ENCODE measurements around the gene PSTPIP2. TPM values are rescaled to one million over a fixed set of nuclear protein-coding genes. Genes with fewer than 3 reads are reported as not detected.
A peak's percentile ranks its signal among the peaks of the same experiment; 100 is the strongest.

Gene PSTPIP2
- total and polyA plus RNA-seq, 2 of the 4 experiments (the other 2 are of a cell fraction) = 10.4 to 12.4 TPM

GRCh38 chr18:46051731-46052461, 20.2 kb downstream of the PSTPIP2 start:
- Histone ChIP-seq H3K56ac (ENCODE audit: extremely low read depth, insufficient read depth, low read length) (no peak overlapping the region), H3K4me2 (ENCODE audit: low read depth, low read length) (peak overlapping the region; percentile 21; the same call in 1 of the 2 replicates), H3K79me1 (ENCODE audit: low read depth in 1 of 2, low read length in 2 of 2) (peaks cover 20 to 43% of the 10 kb centered on the region in 2 experiments), H2BK15ac (ENCODE audit: low read depth, low read length) (no peak overlapping the region), H3K18ac (ENCODE audit: low read depth, low read length) (peak overlapping the region; percentile 11; the same call in 1 of the 2 replicates), H2BK120ac (ENCODE audit: low read depth, low read length) (no peak overlapping the region), H3K4me1 (ENCODE audit: control insufficient read depth, insufficient read depth, low read length) (peaks cover 8% of the 10 kb centered on the region), H2BK20ac (ENCODE audit: low read depth, low read length) (no peak overlapping the region), H3K4ac (ENCODE audit: low read depth, low read length) (no peak overlapping the region), H4K8ac (ENCODE audit: low read depth in 2 of 2, low read length in 2 of 2) (no peak overlapping the region), H4K20me1 (ENCODE audit: insufficient read depth, low read length) (peaks cover 13% of the 10 kb centered on the region; the same call in 1 of the 2 replicates), H2AK5ac (ENCODE audit: low read depth, low read length) (no peak overlapping the region; the same call in 1 of the 2 replicates), H3K9ac (ENCODE audit: low read depth, low read length) (no peak overlapping the region), H3K9me3 (ENCODE audit: control insufficient read depth, insufficient read depth, low read length) (no peaks in the 10 kb centered on the region), H3K27ac (ENCODE audit: insufficient read depth, low read length) (peak overlapping the region; percentile 13; the same call in 1 of the 2 replicates), H3K36me3 (ENCODE audit: control insufficient read depth, insufficient read depth, low read length) (no peaks in the 10 kb centered on the region), H3K4me3 (ENCODE audit: insufficient read depth, low read depth, low read length) (no peak overlapping the region), H2AFZ (replicated peaks; ENCODE audit: low read length, poor library complexity) (no peak overlapping the region), H2BK5ac (ENCODE audit: low read depth, low read length, poor library complexity, severe bottlenecking) (peak overlapping the region; percentile 32), H3K27me3 (ENCODE audit: control insufficient read depth, insufficient read depth, low read length) (no peaks in the 10 kb centered on the region), H4K5ac (ENCODE audit: low read depth, low read length) (no peak overlapping the region), H3K9me1 (ENCODE audit: insufficient read depth, low read length) (peaks cover 3% of the 10 kb centered on the region), H3K14ac (replicated peaks; ENCODE audit: low read depth, low read length) (0 out of 2 replicates have a peak overlapping the region, but pooled peaks have one; percentile 35), H2AK9ac (replicated peaks; ENCODE audit: low read depth, low read length, poor library complexity) (no peak overlapping the region), H3K23ac (ENCODE audit: low read depth, low read length) (no peak overlapping the region), H4K91ac (ENCODE audit: insufficient read depth, low read depth, low read length) (no peak overlapping the region)
- dilution Hi-C loops (cut with HindIII; ENCODE audit: low sequenced_read_pairs, unreplicated experiment) = no loop called here
- ATAC-seq (ENCODE audit: low read depth) = peak; percentile 85
- intact Hi-C loops (cut with micrococcal nuclease) = no loop called here
- BruUV-seq (replicated peaks) = no TSS peak
- ChIA-PET CTCF (no interaction called here), POLR2A (ENCODE audit: unreplicated experiment) (no interaction called here)
- in situ Hi-C loops (cut with MboI; ENCODE audit: low sequenced_read_pairs) = no loop called here
- TF ChIP-seq CTCF (conservative IDR thresholded peaks at IDR 0.05; ENCODE audit: low read depth, low read length) (no peak), FOS (IDR thresholded peaks at IDR 0.05; ENCODE audit: low read depth, low read length) (no peak), MAZ (IDR thresholded peaks at IDR 0.05; ENCODE audit: borderline replicate concordance, low read depth, low read length) (0 out of 2 replicates have a peak, but pooled peaks have one; percentile 12), CHD1 (IDR thresholded peaks at IDR 0.05; ENCODE audit: low read depth, low read length) (no peak), RCOR1 (IDR thresholded peaks at IDR 0.05; ENCODE audit: insufficient replicate concordance, low read length) (no peak), RAD21 (IDR thresholded peaks at IDR 0.05; ENCODE audit: low read length) (no peak), NFE2L2 (IDR thresholded peaks at IDR 0.05; ENCODE audit: low read depth, low read length) (no peak), MAFK (IDR thresholded peaks at IDR 0.05; ENCODE audit: low read depth, low read length) (no peak), SMC3 (IDR thresholded peaks at IDR 0.05; ENCODE audit: low read depth, low read length) (no peak), ELK1 (IDR thresholded peaks at IDR 0.05; ENCODE audit: borderline replicate concordance, low read depth, low read length) (no peak), CEBPB (IDR thresholded peaks at IDR 0.05; ENCODE audit: low read depth, low read length) (peak; percentile 93)
- DNase-seq = peak; percentile 93
- WGBS, 2 experiments (ENCODE audit: extremely low coverage in 2 of 2, insufficient read length in 1 of 2) = 83% methylated on average over 1 of the region's 6 CpGs; no CpG with 5 or more reads in 1 of the 2 experiments

Measured in IMR-90 (cell line).